ENCODE measurements around the gene TPP2. TPM values are rescaled to one million over a fixed set of nuclear protein-coding genes. Genes with fewer than 3 reads are reported as not detected.

TPP2 gene
- total and polyA plus RNA-seq, 9 of the 15 experiments (the other 6 are each of a cell fraction or from before 2014, with no cell fraction given): 18.8 to 87.7 (median 55.9) TPM

GRCh38 chr13:102606537-102607309 is 9.9 kb downstream of the TPP2 start (continued):
- TF ChIP-seq CHAMP1 (IDR thresholded peaks at IDR 0.05): no peak
- no peak for TF ChIP-seq ZBTB40 (IDR thresholded peaks at IDR 0.05)
- no peak for TF ChIP-seq ZBTB40 (CRISPR knock-in tag; IDR thresholded peaks at IDR 0.05)
- peak; percentile 75 for TF ChIP-seq SOX6 (IDR thresholded peaks at IDR 0.05)
- TF ChIP-seq ZEB2 (IDR thresholded peaks at IDR 0.05): peak; percentile 55; the same call in 1 of the 2 replicates
- no peak for TF ChIP-seq PBX2 (CRISPR knock-in tag; IDR thresholded peaks at IDR 0.05; ENCODE audit: low read depth)
- TF ChIP-seq PBX2 (tag; conservative IDR thresholded peaks at IDR 0.05; ENCODE audit: low read depth): peak; percentile 80
- TF ChIP-seq STAT5A (IDR thresholded peaks at IDR 0.05; ENCODE audit: borderline replicate concordance, low read length): peak; percentile 98
- TF ChIP-seq RCOR1 (IDR thresholded peaks at IDR 0.05; ENCODE audit: borderline replicate concordance in 1 of 2, low read depth in 2 of 2, low read length in 2 of 2): peak in 1 of 2 experiments; percentile 91; a peak in 3 of 4 replicates
- no peak for TF ChIP-seq MAFF (IDR thresholded peaks at IDR 0.05; ENCODE audit: low read length)
- peak; percentile 87 for TF ChIP-seq EP300 (IDR thresholded peaks at IDR 0.05; ENCODE audit: low read length)
- TF ChIP-seq TRIM24 (IDR thresholded peaks at IDR 0.05): peak; percentile 40 to 66; a peak in 2 of 4 replicates
- TF ChIP-seq BHLHE40 (IDR thresholded peaks at IDR 0.05; ENCODE audit: low read length): peak; percentile 33; the same call in 1 of the 2 replicates
- no peak for TF ChIP-seq CHCHD3 (CRISPR knock-in tag; IDR thresholded peaks at IDR 0.05)

All from K562 (cell line).